WTC11 (cell line): Measurements from ENCODE around the gene OPA1.

ENCODE experiments used
- CREB1 ChIP-seq: sonication (generic); formaldehyde crosslinking; IDR thresholded peaks from 2 replicates; pipeline ENCODE4 v1.8.0; 2023; ENCODE audit warnings: mild to moderate bottlenecking, missing genetic modification reagents
- CREM ChIP-seq: sonication (generic); formaldehyde crosslinking; IDR thresholded peaks from 2 replicates; pipeline ENCODE4 v1.8.1; 2022; ENCODE audit warnings: mild to moderate bottlenecking, missing genetic modification reagents, moderate library complexity
- ETV6 ChIP-seq: sonication (generic); formaldehyde crosslinking; IDR thresholded peaks from 2 replicates; pipeline ENCODE4 v1.8.1; 2022; ENCODE audit warnings: mild to moderate bottlenecking, missing genetic modification reagents
- IRF2 ChIP-seq: sonication (generic); formaldehyde crosslinking; IDR thresholded peaks from 2 replicates; pipeline ENCODE4 v1.8.0; 2022; ENCODE audit warnings: low read depth, missing genetic modification reagents, borderline replicate concordance
- SMAD4 ChIP-seq: sonication (generic); formaldehyde crosslinking; IDR thresholded peaks from 2 replicates; pipeline ENCODE4 v1.8.0; 2022; ENCODE audit warnings: mild to moderate bottlenecking, missing genetic modification reagents
- TF ChIP-seq, protein P1 (sequence below): fragments of 200-600 bp; IDR thresholded peaks from 2 replicates; pipeline ENCODE4 v1.8.0; 2022; ENCODE audit warnings: antibody characterized with exemption
- TF ChIP-seq, protein P2 (sequence below): sonication (generic); formaldehyde crosslinking; conservative IDR thresholded peaks from 2 replicates; pipeline ENCODE4 v1.8.1; 2023; ENCODE audit warnings: mild to moderate bottlenecking, low read depth, missing genetic modification reagents, moderate library complexity
- TF ChIP-seq, protein P3 (sequence below): sonication (generic); formaldehyde crosslinking; IDR thresholded peaks from 2 replicates; pipeline ENCODE4 v1.8.1; 2023; ENCODE audit warnings: mild to moderate bottlenecking, missing genetic modification reagents, borderline replicate concordance

DNA sequence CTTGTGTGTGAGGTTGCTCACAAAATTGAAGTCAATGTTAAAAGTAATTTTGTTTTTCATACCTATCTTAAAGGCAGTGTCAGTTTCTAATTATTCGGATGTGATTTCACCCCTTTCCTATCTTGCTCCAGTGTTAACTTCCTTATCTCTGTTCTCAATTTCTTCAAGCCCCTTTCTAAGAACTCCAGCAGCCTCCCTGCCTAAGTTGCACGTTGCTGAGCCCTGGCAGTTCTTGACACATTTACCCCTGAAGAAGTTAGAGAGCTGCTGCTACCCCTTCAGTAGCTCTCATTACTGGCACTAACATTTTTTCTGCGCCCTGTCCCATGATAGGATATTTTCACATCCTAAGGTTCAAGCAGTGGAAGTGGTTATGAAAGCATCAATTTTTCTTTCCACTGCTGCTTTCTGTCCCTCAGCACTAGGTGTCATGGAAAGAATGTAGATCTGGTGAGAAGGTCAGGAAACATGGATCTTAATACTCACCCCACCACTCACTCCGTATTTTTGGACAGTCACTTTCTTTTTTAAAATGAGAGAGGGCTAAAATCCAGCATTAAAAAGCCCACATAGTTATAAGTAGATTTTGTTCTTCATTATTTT lies 62.9 kb downstream of the OPA1 start:
- TF ChIP-seq, protein P1, sequence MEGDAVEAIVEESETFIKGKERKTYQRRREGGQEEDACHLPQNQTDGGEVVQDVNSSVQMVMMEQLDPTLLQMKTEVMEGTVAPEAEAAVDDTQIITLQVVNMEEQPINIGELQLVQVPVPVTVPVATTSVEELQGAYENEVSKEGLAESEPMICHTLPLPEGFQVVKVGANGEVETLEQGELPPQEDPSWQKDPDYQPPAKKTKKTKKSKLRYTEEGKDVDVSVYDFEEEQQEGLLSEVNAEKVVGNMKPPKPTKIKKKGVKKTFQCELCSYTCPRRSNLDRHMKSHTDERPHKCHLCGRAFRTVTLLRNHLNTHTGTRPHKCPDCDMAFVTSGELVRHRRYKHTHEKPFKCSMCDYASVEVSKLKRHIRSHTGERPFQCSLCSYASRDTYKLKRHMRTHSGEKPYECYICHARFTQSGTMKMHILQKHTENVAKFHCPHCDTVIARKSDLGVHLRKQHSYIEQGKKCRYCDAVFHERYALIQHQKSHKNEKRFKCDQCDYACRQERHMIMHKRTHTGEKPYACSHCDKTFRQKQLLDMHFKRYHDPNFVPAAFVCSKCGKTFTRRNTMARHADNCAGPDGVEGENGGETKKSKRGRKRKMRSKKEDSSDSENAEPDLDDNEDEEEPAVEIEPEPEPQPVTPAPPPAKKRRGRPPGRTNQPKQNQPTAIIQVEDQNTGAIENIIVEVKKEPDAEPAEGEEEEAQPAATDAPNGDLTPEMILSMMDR = no peak
- TF ChIP-seq CREB1 (CRISPR knock-in tag) (no peak), CREM (CRISPR knock-in tag) (no peak), SMAD4 (CRISPR knock-in tag) (no peak), ETV6 (CRISPR knock-in tag) (no peak), IRF2 (CRISPR knock-in tag) (no peak)
- TF ChIP-seq, protein P2, sequence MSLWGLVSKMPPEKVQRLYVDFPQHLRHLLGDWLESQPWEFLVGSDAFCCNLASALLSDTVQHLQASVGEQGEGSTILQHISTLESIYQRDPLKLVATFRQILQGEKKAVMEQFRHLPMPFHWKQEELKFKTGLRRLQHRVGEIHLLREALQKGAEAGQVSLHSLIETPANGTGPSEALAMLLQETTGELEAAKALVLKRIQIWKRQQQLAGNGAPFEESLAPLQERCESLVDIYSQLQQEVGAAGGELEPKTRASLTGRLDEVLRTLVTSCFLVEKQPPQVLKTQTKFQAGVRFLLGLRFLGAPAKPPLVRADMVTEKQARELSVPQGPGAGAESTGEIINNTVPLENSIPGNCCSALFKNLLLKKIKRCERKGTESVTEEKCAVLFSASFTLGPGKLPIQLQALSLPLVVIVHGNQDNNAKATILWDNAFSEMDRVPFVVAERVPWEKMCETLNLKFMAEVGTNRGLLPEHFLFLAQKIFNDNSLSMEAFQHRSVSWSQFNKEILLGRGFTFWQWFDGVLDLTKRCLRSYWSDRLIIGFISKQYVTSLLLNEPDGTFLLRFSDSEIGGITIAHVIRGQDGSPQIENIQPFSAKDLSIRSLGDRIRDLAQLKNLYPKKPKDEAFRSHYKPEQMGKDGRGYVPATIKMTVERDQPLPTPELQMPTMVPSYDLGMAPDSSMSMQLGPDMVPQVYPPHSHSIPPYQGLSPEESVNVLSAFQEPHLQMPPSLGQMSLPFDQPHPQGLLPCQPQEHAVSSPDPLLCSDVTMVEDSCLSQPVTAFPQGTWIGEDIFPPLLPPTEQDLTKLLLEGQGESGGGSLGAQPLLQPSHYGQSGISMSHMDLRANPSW (CRISPR knock-in tag) = no peak
- TF ChIP-seq, protein P3, sequence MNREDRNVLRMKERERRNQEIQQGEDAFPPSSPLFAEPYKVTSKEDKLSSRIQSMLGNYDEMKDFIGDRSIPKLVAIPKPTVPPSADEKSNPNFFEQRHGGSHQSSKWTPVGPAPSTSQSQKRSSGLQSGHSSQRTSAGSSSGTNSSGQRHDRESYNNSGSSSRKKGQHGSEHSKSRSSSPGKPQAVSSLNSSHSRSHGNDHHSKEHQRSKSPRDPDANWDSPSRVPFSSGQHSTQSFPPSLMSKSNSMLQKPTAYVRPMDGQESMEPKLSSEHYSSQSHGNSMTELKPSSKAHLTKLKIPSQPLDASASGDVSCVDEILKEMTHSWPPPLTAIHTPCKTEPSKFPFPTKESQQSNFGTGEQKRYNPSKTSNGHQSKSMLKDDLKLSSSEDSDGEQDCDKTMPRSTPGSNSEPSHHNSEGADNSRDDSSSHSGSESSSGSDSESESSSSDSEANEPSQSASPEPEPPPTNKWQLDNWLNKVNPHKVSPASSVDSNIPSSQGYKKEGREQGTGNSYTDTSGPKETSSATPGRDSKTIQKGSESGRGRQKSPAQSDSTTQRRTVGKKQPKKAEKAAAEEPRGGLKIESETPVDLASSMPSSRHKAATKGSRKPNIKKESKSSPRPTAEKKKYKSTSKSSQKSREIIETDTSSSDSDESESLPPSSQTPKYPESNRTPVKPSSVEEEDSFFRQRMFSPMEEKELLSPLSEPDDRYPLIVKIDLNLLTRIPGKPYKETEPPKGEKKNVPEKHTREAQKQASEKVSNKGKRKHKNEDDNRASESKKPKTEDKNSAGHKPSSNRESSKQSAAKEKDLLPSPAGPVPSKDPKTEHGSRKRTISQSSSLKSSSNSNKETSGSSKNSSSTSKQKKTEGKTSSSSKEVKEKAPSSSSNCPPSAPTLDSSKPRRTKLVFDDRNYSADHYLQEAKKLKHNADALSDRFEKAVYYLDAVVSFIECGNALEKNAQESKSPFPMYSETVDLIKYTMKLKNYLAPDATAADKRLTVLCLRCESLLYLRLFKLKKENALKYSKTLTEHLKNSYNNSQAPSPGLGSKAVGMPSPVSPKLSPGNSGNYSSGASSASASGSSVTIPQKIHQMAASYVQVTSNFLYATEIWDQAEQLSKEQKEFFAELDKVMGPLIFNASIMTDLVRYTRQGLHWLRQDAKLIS (CRISPR knock-in tag) = no peak
